NK-92 (cell line): ENCODE data around the gene RALGPS1.

Experiments
- DNase-seq: peaks from one replicate; lab custom pipeline; 2025; ENCODE audit not compliant: unreplicated experiment; lab: John Stamatoyannopoulos, UW

RALGPS1 gene

GRCh38 chr9:127092041-127092608 is 177.5 kb downstream of the RALGPS1 start:
- DNase-seq: no peak

GRCh38 chr9:127093319-127094020 is 178.9 kb downstream of the RALGPS1 start:
- no peak for DNase-seq

GRCh38 chr9:127095411-127095810 is 180.8 kb downstream of the RALGPS1 start:
- no peak for DNase-seq

DNA sequence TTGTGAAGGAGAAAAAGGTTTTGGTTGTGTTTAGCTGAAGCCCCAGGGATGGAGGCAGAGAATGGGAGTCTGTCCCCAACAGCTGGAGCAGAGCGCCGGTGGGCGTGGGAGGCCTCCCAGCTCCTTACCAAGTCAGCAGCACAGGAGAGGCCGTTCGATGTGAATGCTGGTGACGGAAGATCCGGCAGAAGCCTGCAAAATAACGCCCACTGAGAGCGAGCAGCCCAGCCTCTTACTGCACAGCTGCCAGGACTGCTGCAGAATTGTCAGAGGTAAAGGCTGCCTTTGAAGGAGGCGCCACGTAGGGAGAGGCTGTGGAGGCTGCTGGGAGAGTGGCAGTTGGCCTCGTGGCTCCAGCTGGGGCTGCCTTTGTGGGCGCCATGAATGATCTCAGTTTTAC is 181.6 kb downstream of the RALGPS1 start:
- DNase-seq: no peak

DNA sequence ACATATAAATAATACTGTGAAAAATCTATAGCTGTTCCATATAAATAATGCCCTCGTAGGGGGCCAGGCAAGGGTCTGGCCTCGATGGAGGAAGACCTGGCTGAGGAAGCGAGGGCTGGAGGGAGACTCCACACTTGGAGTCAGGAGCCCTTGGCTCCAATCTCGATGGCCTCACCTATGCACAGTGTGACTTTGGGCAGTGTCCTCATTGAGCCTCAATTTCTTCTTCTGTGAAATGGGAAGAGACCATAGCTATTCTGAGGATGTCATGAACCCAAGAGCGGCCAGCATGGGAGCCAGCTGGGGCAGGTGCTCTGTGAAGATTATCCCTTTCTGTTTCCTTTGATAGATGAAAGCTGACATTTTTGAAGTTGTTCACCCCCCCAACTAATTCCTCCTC is 183.1 kb downstream of the RALGPS1 start:
- no peak for DNase-seq

DNA sequence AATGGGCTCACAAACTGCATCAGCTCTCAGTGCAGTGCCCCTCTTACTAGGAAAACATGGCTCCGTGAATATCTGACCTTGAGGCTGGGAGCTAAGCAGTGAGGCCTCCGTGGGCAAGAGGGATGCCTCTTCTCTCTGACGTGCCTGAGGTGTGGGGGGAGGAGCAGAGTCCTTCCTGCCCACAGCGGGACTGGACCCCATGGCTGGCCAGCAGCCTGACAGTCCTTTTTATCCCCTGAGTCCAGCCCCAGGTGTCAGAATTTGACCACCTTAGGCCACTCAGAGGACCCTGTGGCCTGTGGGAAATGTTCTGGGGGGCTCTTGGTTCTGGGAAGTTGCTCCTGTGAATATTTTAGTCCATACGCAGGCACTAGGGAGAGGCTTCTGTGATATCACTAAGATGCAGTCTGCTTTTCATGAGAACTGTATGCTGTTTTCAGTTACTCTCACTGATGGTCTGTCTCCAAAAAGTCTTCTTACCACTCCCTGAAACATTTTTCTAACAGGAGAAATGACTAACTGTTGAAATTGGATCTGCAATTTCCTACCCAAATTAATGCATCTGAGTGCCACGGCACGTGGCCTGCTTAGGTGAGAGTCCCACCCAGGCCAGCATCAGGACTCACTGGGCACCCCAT is 184.5 kb downstream of the RALGPS1 start:
- no peak for DNase-seq

GRCh38 chr9:127099664-127100063 is 185.1 kb downstream of the RALGPS1 start:
- DNase-seq: no peak

- DNase-seq: no peak
These were observed 187.6 kb downstream of the RALGPS1 start for GRCh38 chr9:127102176-127102575.

DNA sequence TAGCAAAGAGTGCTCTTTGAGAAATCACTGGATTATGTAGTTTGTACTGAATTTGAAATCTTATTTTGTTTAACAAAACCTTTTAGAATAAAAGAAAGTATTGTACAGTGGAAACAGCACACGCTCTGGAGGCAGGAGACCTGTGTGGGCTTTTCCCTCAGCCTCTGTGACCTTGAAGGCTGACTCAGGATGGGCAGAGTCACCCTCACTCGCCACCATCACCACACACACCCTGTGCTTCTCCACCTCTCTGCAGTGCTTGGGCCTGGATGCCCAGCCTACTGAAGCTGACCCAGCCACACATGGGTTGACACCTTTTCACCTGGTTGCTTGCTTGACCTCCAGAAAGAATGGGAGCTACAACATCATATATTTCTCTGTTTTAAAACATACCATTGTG is 188.2 kb downstream of the RALGPS1 start:
- no peak for DNase-seq

DNA sequence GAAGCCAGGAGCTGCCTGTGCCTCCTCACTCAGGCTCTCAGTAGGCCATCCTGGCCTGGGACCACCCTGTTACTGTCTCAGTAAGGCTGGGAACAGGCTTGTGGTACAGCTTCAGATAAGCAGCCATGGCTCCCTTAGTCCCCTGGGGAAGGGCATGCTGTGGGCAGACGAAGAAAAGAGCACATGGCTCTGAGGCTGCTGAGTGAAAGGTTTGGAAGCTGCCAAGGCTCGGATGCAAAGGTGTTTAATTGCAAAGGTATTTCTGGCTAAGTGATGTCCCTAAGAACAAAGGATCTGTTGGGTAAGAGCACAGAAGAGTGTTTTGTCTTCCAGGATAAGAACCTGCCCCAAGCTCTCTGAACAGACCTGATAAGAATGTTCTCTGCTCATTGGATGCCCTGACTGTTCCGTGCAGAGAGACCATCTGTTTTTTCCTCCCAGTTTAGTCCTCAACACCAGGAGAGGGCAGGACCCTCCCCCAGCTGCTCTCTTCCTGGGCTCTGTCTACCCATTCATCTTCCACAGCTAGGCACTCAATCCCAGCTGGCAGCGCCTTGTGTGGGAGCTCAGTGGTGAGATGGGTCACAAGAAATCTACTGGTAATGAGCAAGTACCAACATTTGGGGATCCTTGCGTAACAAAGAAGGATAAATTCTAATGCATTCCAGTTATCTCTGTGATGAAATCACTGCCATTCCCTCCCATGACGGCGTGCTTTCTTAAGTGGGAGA is 190.2 kb downstream of the RALGPS1 start:
- no peak for DNase-seq

- no peak for DNase-seq
These were observed 191.4 kb downstream of the RALGPS1 start for GRCh38 chr9:127105805-127106465.

- no peak for DNase-seq
These were observed 191.9 kb downstream of the RALGPS1 start for GRCh38 chr9:127106466-127106855.

DNA sequence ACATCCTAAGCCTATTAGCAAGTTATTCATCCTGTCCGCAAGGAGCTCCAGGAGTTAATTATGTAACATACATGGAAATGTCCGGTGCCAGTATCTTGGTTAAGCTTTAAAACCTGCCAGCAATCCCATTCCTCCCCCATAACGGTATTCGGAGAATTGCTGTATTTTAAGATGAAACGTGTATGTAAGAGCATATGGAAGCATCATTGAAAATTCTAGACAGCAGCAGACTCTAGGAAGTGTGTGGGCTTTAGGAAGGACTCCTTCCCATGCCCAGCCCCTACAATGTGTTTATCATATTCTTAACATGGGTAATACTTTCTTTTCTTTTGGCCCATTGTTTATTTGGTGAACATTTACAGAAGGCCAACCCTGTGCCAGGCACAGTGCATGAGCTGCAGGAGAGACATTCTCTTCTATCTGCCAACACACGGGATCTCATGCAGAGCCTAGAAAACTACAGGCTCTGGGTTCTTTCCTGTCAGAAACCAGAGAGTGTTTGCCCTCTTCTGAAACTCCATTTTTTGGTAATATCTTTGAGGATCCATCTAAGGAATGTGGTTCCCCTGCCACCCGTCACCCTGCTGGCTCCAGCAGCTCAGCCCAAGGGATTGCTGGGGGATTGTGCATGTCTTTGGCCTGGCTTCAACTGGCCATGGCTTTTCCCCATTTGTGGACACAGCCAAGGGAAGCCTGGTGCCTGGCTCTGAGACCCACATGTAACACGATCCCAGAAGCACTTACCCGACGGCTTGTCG is 192.8 kb downstream of the RALGPS1 start:
- DNase-seq: no peak

DNA sequence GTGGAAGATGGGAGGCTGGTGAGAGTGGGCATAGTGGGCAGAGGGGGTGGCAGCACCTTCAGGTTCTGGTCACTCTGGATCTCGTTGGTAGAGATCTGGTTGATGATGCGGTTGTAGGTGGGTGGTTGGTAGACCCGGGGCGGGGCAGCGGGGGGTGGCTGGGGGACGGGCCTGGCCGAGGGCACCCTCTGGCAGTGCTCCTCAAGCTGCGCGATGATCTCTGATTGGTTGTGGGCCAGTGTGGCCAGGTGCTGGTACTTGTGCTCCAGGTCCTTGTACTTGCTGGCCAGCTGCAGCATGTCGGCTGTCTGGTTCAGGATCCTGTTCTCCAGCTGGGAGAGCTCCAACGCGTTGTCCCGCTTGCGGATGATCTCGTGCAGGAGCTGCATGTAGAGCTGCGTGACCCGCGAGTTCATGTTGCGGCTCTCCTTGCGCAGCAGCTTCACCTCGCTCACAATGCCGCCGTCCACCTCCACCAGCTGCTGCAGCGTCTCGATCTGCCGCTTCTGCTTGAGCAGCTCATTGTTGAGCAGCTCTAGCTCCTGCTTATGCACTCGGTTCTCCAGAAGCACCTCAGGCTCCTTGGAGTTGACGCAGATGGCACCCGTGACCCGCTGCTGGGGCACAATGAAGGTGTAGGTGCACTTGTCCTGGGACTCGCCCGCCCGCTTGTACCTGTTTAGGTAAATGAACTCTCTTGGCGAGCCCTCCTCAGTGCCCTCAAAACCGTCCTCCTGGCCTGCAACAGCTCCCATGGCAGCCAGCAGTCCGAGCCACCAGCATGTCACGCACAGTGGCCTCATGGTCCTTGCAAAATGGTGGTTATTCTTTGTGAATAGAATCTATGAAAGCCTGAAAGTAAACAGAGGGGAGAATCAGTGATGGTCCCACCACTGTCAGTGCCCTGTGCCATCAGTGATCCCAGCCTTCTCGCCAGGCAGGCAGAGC is 193.6 kb downstream of the RALGPS1 start:
- DNase-seq: no peak

- no peak for DNase-seq
These were observed 194.7 kb downstream of the RALGPS1 start for GRCh38 chr9:127109212-127109711.

- no peak for DNase-seq
These were observed 197.5 kb downstream of the RALGPS1 start for GRCh38 chr9:127112056-127112455.

DNA sequence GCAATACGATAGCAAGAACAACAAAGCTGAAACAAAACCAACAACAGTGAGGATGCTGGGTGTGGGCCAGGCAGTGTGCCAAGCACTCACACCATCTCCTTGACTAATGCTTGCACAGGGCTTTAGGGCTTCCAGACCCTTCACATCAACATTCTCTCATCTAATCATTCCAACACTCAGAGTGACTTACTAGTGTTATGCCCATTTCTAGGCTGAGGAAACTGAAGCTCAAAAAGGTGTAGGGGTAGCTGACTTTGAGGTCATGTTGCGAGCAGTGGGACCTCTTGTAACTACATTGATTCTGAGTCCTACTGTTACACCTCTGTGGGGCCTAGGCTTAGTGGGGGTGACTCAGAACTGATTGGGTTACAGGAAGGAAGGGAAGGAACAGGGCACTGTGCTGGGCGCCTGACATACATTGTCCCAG is 198.2 kb downstream of the RALGPS1 start:
- no peak for DNase-seq

DNA sequence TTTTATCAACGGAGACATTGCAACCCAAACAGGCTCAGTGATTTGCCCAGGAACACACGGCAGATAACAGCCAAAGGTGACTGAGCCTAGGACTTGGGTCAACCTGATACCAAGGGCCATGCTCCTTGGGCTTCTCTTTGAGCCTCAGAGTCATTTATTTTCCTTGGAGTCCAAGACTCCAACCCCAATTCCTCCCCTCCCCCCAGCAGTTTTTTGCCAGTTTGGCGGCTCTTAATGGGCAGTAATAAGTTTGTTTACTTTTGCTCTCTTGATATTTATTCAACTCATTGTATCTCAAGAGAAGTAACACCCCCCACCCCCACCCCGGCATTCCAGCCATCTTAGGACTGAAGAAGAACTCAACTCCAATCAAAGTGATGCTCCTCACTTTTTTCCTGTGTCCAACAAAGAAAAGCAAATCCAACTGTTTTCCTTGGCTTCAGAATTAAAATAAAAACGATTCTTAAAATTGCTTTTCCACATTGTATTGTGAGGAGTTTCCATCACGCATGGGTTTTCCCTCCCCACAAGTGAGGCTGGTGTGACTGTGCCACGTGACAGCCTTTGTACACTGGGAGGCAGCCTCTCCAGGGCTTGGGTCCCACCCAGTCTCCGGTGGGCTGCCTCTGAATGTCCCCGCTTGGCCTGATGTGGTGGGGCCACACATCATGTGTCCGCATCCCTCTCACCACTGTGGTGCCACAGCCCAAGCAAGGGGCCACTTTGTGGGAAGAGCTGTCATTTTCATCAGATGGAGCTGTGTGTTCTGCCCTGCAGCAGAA is 198.8 kb downstream of the RALGPS1 start:
- DNase-seq: no peak
